ENCODE data around the gene MAST4. TPM values are rescaled to one million over a fixed set of nuclear protein-coding genes. Genes with fewer than 3 reads are reported as not detected.

Gene MAST4
- total RNA-seq, 2 donors from 2014 or later, result 50.4 to 60.6 TPM

- DNase-seq (ENCODE audit: low spot score), result no peak
- TF ChIP-seq CTCF (IDR thresholded peaks at IDR 0.05), result no peak
- no peaks in the 10 kb centered on the region for H3K4me1 ChIP-seq
- H3K4me3 ChIP-seq, result no peak overlapping the region
- no peak overlapping the region for H3K27ac ChIP-seq
- no peaks in the 10 kb centered on the region for H3K9me3 ChIP-seq
- no peaks in the 10 kb centered on the region for H3K27me3 ChIP-seq
- no peaks in the 10 kb centered on the region for H3K36me3 ChIP-seq
Observed at GRCh38 chr5:67183859-67184258, 587.7 kb downstream of the MAST4 start.

- H3K4me3 ChIP-seq, result no peak overlapping the region
- DNase-seq (ENCODE audit: low spot score), result no peak
- H3K4me1 ChIP-seq, result peaks cover 0 to 7% of the 10 kb centered on the region in 2 donors
- TF ChIP-seq CTCF (IDR thresholded peaks at IDR 0.05), result no peak
- no peak overlapping the region for H3K27ac ChIP-seq
- H3K36me3 ChIP-seq, result no peaks in the 10 kb centered on the region
- no peaks in the 10 kb centered on the region for H3K9me3 ChIP-seq
- H3K27me3 ChIP-seq, result no peaks in the 10 kb centered on the region
Observed at GRCh38 chr5:67187006-67187715, 591.0 kb downstream of the MAST4 start.

GRCh38 chr5:67188274-67189078 is 592.3 kb downstream of the MAST4 start:
- no peak overlapping the region for H3K27ac ChIP-seq
- H3K27me3 ChIP-seq, result no peaks in the 10 kb centered on the region
- TF ChIP-seq CTCF (IDR thresholded peaks at IDR 0.05), result no peak
- peaks cover 0 to 7% of the 10 kb centered on the region in 2 donors for H3K4me1 ChIP-seq
- H3K9me3 ChIP-seq, result no peaks in the 10 kb centered on the region
- no peak overlapping the region for H3K4me3 ChIP-seq
- no peak for DNase-seq (ENCODE audit: low spot score)
- H3K36me3 ChIP-seq, result no peaks in the 10 kb centered on the region

- H3K27ac ChIP-seq, result no peak overlapping the region
- no peaks in the 10 kb centered on the region for H3K9me3 ChIP-seq
- no peaks in the 10 kb centered on the region for H3K36me3 ChIP-seq
- no peak overlapping the region for H3K4me3 ChIP-seq
- no peak for TF ChIP-seq CTCF (IDR thresholded peaks at IDR 0.05)
- H3K4me1 ChIP-seq, result peaks cover 0 to 7% of the 10 kb centered on the region in 2 donors
- no peaks in the 10 kb centered on the region for H3K27me3 ChIP-seq
- DNase-seq (ENCODE audit: low spot score), result no peak
Observed at GRCh38 chr5:67189079-67189354, 592.8 kb downstream of the MAST4 start.

- no peak for TF ChIP-seq CTCF (IDR thresholded peaks at IDR 0.05)
- peaks cover 0 to 7% of the 10 kb centered on the region in 2 donors for H3K4me1 ChIP-seq
- DNase-seq (ENCODE audit: low spot score), result no peak
- H3K9me3 ChIP-seq, result no peaks in the 10 kb centered on the region
- H3K36me3 ChIP-seq, result no peaks in the 10 kb centered on the region
- no peaks in the 10 kb centered on the region for H3K27me3 ChIP-seq
- no peak overlapping the region for H3K27ac ChIP-seq
- no peak overlapping the region for H3K4me3 ChIP-seq
Observed at GRCh38 chr5:67189931-67190330, 593.7 kb downstream of the MAST4 start.
